Prostate gland (tissue), 2 donors: Measurements from ENCODE around the gene PDZRN3. TPM values are rescaled to one million over a fixed set of nuclear protein-coding genes. Genes with fewer than 3 reads are reported as not detected.

Experiments used
- DNase-seq: peaks from one replicate; pipeline ENCODE4 v3.0.0-alpha.2; 2019; ENCODE audit warnings: low spot score
- H3K27ac ChIP-seq, 2 donors: fragments of 200-600 bp; sonication (generic); 2 replicates each; pipeline ENCODE4 v1.5.1; 2017 to 2019
- H3K27me3 ChIP-seq: fragments of 200-600 bp; sonication (generic); replicated peaks from 2 replicates; pipeline ENCODE4 v1.5.1; 2019; ENCODE audit not compliant: insufficient read depth
- H3K36me3 ChIP-seq, 2 donors: fragments of 200-600 bp; sonication (generic); 1 replicate in 1 of 2; 2 replicates in 1 of 2; pipeline versions ENCODE4 v1.5.1 to v1.8.1; 2017 to 2019
- H3K4me1 ChIP-seq: fragments of 200-600 bp; sonication (generic); replicated peaks from 2 replicates; pipeline ENCODE4 v1.5.1; 2019
- H3K4me3 ChIP-seq, 2 donors: fragments of 200-600 bp; sonication (generic); 2 replicates each; pipeline ENCODE4 v1.5.1; 2017 to 2019
- H3K9me3 ChIP-seq: fragments of 200-600 bp; sonication (generic); 2 replicates; pipeline ENCODE4 v1.5.1; 2017
- CTCF ChIP-seq, 4 experiments: fragments of 200-600 bp in 2 of 4; fragments of 450-650 bp in 2 of 4; sonication (generic) in 2 of 4; IDR thresholded peaks; 1 replicate in 3 of 4; 2 replicates in 1 of 4; pipeline ENCODE4 v1.5.1; 2016 to 2019; ENCODE audit warnings: antibody characterized with exemption in 4 of 4, mild to moderate bottlenecking in 2 of 4, moderate library complexity in 2 of 4
- POLR2A ChIP-seq: fragments of 450-650 bp; IDR thresholded peaks from one replicate; pipeline ENCODE4 v1.6.1; 2016; ENCODE audit warnings: antibody characterized with exemption, mild to moderate bottlenecking
- POLR2AphosphoS5 ChIP-seq: sonication (generic); formaldehyde crosslinking; IDR thresholded peaks from one replicate; pipeline ENCODE4 v1.6.1; 2017; ENCODE audit warnings: antibody characterized with exemption
- whole genome bisulfite sequencing: methylation state at CpG from one replicate; pipeline ENCODE4 v1.1.5; 2018; 5-methylcytosine and 5-hydroxymethylcytosine counted together
- intact Hi-C: fragments of 100-400 bp; cut with DNase I; formaldehyde crosslinking; loops from one replicate; pipeline ENCODE4 v1.14.2; 2022
- total RNA-seq, 2 donors: library from RNA; depleted of rRNA; stranded (reverse); fragments of >200 nt; gene quantifications; one replicate each; pipeline ENCODE4 v1.1.0, GENCODE V29; 2016

PDZRN3 gene
- total RNA-seq, 2 donors from 2014 or later = 80.9 to 143 TPM

- H3K27me3 ChIP-seq = no peaks in the 10 kb centered on the region
Observed at GRCh38 chr3:73652896-73653295, 28.2 kb upstream of the PDZRN3 start.

GRCh38 chr3:73637042-73637441 lies 12.3 kb upstream of the PDZRN3 start:
- Histone ChIP-seq H3K9me3 (no peaks in the 10 kb centered on the region), H3K4me1 (no peaks in the 10 kb centered on the region), H3K36me3 (no peaks in the 10 kb centered on the region), H3K4me3 (no peak overlapping the region), H3K27ac (no peak overlapping the region), H3K27me3 (no peaks in the 10 kb centered on the region)
- no peak for TF ChIP-seq CTCF (IDR thresholded peaks at IDR 0.05)
- TF ChIP-seq POLR2A = no peak
- TF ChIP-seq POLR2AphosphoS5 = no peak
- DNase-seq = no peak
- intact Hi-C loops = no loop called here

More at GRCh38 chr3:73652896-73653295, 28.2 kb upstream of the PDZRN3 start:
- WGBS = 76% methylated on average over 3 of the region's 3 CpGs
- Histone ChIP-seq H3K27ac (no peak overlapping the region), H3K4me1 (no peaks in the 10 kb centered on the region), H3K4me3 (no peak overlapping the region), H3K36me3 (no peaks in the 10 kb centered on the region), H3K9me3 (no peaks in the 10 kb centered on the region)
- TF ChIP-seq CTCF (IDR thresholded peaks at IDR 0.05) (no peak), POLR2AphosphoS5 (no peak), POLR2A (no peak)
- DNase-seq = no peak
- intact Hi-C loops = no loop called here

- Histone ChIP-seq H3K4me3 (no peak overlapping the region), H3K27me3 (no peaks in the 10 kb centered on the region), H3K36me3 (no peaks in the 10 kb centered on the region), H3K4me1 (no peaks in the 10 kb centered on the region), H3K9me3 (no peaks in the 10 kb centered on the region), H3K27ac (no peak overlapping the region)
- DNase-seq = no peak
- 46% methylated on average over 1 of the region's 1 CpG for WGBS
- intact Hi-C loops = no loop called here
- TF ChIP-seq POLR2A (no peak), POLR2AphosphoS5 (no peak), CTCF (IDR thresholded peaks at IDR 0.05) (no peak)
Observed at GRCh38 chr3:73635254-73635653, 10.5 kb upstream of the PDZRN3 start.

GRCh38 chr3:73633916-73634344 lies 9.2 kb upstream of the PDZRN3 start:
- intact Hi-C loops = no loop called here
- no peak for TF ChIP-seq CTCF (IDR thresholded peaks at IDR 0.05)
- no peak for TF ChIP-seq POLR2AphosphoS5
- no peak for TF ChIP-seq POLR2A
- Histone ChIP-seq H3K4me3 (no peak overlapping the region), H3K9me3 (no peaks in the 10 kb centered on the region), H3K36me3 (no peaks in the 10 kb centered on the region), H3K27ac (no peak overlapping the region), H3K27me3 (no peaks in the 10 kb centered on the region), H3K4me1 (no peaks in the 10 kb centered on the region)
- no peak for DNase-seq
- 70% methylated on average over 3 of the region's 3 CpGs for WGBS

- TF ChIP-seq CTCF (IDR thresholded peaks at IDR 0.05) (no peak), POLR2AphosphoS5 (no peak), POLR2A (no peak)
- Histone ChIP-seq H3K9me3 (no peaks in the 10 kb centered on the region), H3K27me3 (no peaks in the 10 kb centered on the region), H3K27ac (no peak overlapping the region), H3K4me3 (no peak overlapping the region), H3K4me1 (no peaks in the 10 kb centered on the region), H3K36me3 (no peaks in the 10 kb centered on the region)
- no peak for DNase-seq
- intact Hi-C loops = no loop called here
- WGBS = 33% methylated on average over 2 of the region's 2 CpGs
Observed at GRCh38 chr3:73633453-73633852, 8.7 kb upstream of the PDZRN3 start.
